ENCODE results near the gene C15orf62.

The C15orf62 gene

GRCh38 chr15:40812721-40813425, 43.1 kb downstream of the C15orf62 start:
- no peak overlapping the region for H2BK5ac ChIP-seq (ENCODE audit: low read depth, low read length, poor library complexity, severe bottlenecking)
- H2BK15ac ChIP-seq (ENCODE audit: low read depth, poor library complexity, severe bottlenecking): no peak overlapping the region
- H2AK5ac ChIP-seq (ENCODE audit: low read length, severe bottlenecking): no peak overlapping the region
- no peak overlapping the region for H4K8ac ChIP-seq (ENCODE audit: low read length)
- H2BK12ac ChIP-seq (ENCODE audit: low read length in 2 of 2): no peak overlapping the region
- no peak overlapping the region for H3K14ac ChIP-seq (ENCODE audit: low read length in 2 of 2)
- peaks cover 9% of the 10 kb centered on the region for H3K4me1 ChIP-seq (ENCODE audit: control insufficient read depth, insufficient read depth, low read depth, low read length)
- no peaks in the 10 kb centered on the region for H3K9me3 ChIP-seq (ENCODE audit: control insufficient read depth, low read length)
- no peak overlapping the region for H3K18ac ChIP-seq (ENCODE audit: low read depth in 1 of 2, low read length in 2 of 2)
- H3K27ac ChIP-seq (ENCODE audit: low read length, poor library complexity, severe bottlenecking): no peak overlapping the region
- H3K9ac ChIP-seq (ENCODE audit: low read length): no peak overlapping the region
- no peaks in the 10 kb centered on the region for H3K27me3 ChIP-seq (ENCODE audit: control insufficient read depth in 1 of 2, insufficient read depth in 1 of 2, low read length in 2 of 2)
- no peak overlapping the region for H4K91ac ChIP-seq (ENCODE audit: low read length)
- no peak overlapping the region for H3K23ac ChIP-seq (ENCODE audit: low read length in 2 of 2)
- H2AFZ ChIP-seq (ENCODE audit: low read depth, low read length): no peak overlapping the region
- H3K4me3 ChIP-seq (ENCODE audit: insufficient read depth in 1 of 2, low read depth in 1 of 2, low read length in 2 of 2): no peak overlapping the region
- H3K36me3 ChIP-seq (ENCODE audit: control insufficient read depth in 1 of 2, insufficient read depth in 2 of 2, low read depth in 1 of 2, low read length in 2 of 2): peaks cover 36 to 55% of the 10 kb centered on the region in 2 experiments
- H2BK120ac ChIP-seq (ENCODE audit: low read depth, low read length): no peak overlapping the region
- DNase-seq: no peak
- no peak overlapping the region for H3K4ac ChIP-seq (ENCODE audit: low read depth in 1 of 2, low read length in 2 of 2)
- H3K4me2 ChIP-seq (ENCODE audit: low read length, poor library complexity, severe bottlenecking): no peak overlapping the region
- H3K79me1 ChIP-seq (replicated peaks; ENCODE audit: low read length, poor library complexity, severe bottlenecking): peaks cover 19% of the 10 kb centered on the region
- 97% methylated on average over 12 of the region's 12 CpGs for WGBS

- H3K27me3 ChIP-seq (ENCODE audit: control insufficient read depth in 1 of 2, insufficient read depth in 1 of 2, low read length in 2 of 2): no peaks in the 10 kb centered on the region
- H2AFZ ChIP-seq (ENCODE audit: low read depth, low read length): no peak overlapping the region
- H4K91ac ChIP-seq (ENCODE audit: low read length): no peak overlapping the region
- H3K9me3 ChIP-seq (ENCODE audit: control insufficient read depth, low read length): no peaks in the 10 kb centered on the region
- no peaks in the 10 kb centered on the region for H3K4me1 ChIP-seq (ENCODE audit: control insufficient read depth, insufficient read depth, low read depth, low read length)
- no peak overlapping the region for H3K4ac ChIP-seq (ENCODE audit: low read depth in 1 of 2, low read length in 2 of 2)
- no peaks in the 10 kb centered on the region for H3K79me1 ChIP-seq (replicated peaks; ENCODE audit: low read length, poor library complexity, severe bottlenecking)
- H4K8ac ChIP-seq (ENCODE audit: low read length): no peak overlapping the region
- H2BK15ac ChIP-seq (ENCODE audit: low read depth, poor library complexity, severe bottlenecking): no peak overlapping the region
- no peak overlapping the region for H3K18ac ChIP-seq (ENCODE audit: low read depth in 1 of 2, low read length in 2 of 2)
- DNase-seq: no peak
- peaks cover 29 to 48% of the 10 kb centered on the region in 2 experiments for H3K36me3 ChIP-seq (ENCODE audit: control insufficient read depth in 1 of 2, insufficient read depth in 2 of 2, low read depth in 1 of 2, low read length in 2 of 2)
- no peak overlapping the region for H3K14ac ChIP-seq (ENCODE audit: low read length in 2 of 2)
- H3K9ac ChIP-seq (ENCODE audit: low read length): no peak overlapping the region
- H3K27ac ChIP-seq (ENCODE audit: low read length, poor library complexity, severe bottlenecking): no peak overlapping the region
- H2BK12ac ChIP-seq (ENCODE audit: low read length in 2 of 2): no peak overlapping the region
- no peak overlapping the region for H2AK5ac ChIP-seq (ENCODE audit: low read length, severe bottlenecking)
- no peak overlapping the region for H2BK5ac ChIP-seq (ENCODE audit: low read depth, low read length, poor library complexity, severe bottlenecking)
- H3K4me3 ChIP-seq (ENCODE audit: insufficient read depth in 1 of 2, low read depth in 1 of 2, low read length in 2 of 2): no peak overlapping the region
- 97% methylated on average over 3 of the region's 4 CpGs for WGBS
- no peak overlapping the region for H3K4me2 ChIP-seq (ENCODE audit: low read length, poor library complexity, severe bottlenecking)
- no peak overlapping the region for H3K23ac ChIP-seq (ENCODE audit: low read length in 2 of 2)
- no peak overlapping the region for H2BK120ac ChIP-seq (ENCODE audit: low read depth, low read length)
Measured at GRCh38 chr15:40815042-40815698, 45.4 kb downstream of the C15orf62 start.

DNA sequence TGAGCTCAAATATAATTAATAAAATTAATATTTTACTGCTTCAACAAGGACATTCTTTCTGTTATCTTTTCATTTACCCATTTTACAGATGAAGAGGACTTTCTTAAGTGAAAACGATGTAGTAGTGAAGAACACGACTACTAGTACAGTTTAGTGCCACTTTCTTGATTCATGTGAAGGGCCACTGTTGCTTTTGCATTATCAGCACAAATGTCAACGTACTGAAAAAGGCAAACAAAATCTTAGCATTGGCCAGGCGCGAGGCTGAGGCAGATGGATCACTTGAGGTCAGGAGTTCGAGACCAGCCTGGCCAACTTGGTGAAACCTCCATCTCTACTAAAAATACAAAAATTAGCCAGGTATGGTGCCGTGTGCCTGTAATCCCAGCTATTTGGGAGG, 49.3 kb downstream of the C15orf62 start:
- Histone ChIP-seq H2BK120ac (ENCODE audit: low read depth, low read length) (no peak overlapping the region), H3K4ac (ENCODE audit: low read depth in 1 of 2, low read length in 2 of 2) (no peak overlapping the region), H2AK5ac (ENCODE audit: low read length, severe bottlenecking) (no peak overlapping the region), H3K9me3 (ENCODE audit: control insufficient read depth, low read length) (no peaks in the 10 kb centered on the region), H3K18ac (ENCODE audit: low read depth in 1 of 2, low read length in 2 of 2) (no peak overlapping the region), H4K91ac (ENCODE audit: low read length) (no peak overlapping the region), H3K4me2 (ENCODE audit: low read length, poor library complexity, severe bottlenecking) (no peak overlapping the region), H2BK15ac (ENCODE audit: low read depth, poor library complexity, severe bottlenecking) (no peak overlapping the region), H3K23ac (ENCODE audit: low read length in 2 of 2) (no peak overlapping the region), H3K27ac (ENCODE audit: low read length, poor library complexity, severe bottlenecking) (no peak overlapping the region), H3K4me1 (ENCODE audit: control insufficient read depth, insufficient read depth, low read depth, low read length) (no peaks in the 10 kb centered on the region), H3K9ac (ENCODE audit: low read length) (no peak overlapping the region), H3K27me3 (ENCODE audit: control insufficient read depth in 1 of 2, insufficient read depth in 1 of 2, low read length in 2 of 2) (peaks cover 0 to under 1% of the 10 kb centered on the region in 2 experiments), H3K4me3 (ENCODE audit: insufficient read depth in 1 of 2, low read depth in 1 of 2, low read length in 2 of 2) (no peak overlapping the region), H2BK5ac (ENCODE audit: low read depth, low read length, poor library complexity, severe bottlenecking) (no peak overlapping the region), H2AFZ (ENCODE audit: low read depth, low read length) (no peak overlapping the region), H3K36me3 (ENCODE audit: control insufficient read depth in 1 of 2, insufficient read depth in 2 of 2, low read depth in 1 of 2, low read length in 2 of 2) (peaks cover 8 to 14% of the 10 kb centered on the region in 2 experiments), H3K14ac (ENCODE audit: low read length in 2 of 2) (no peak overlapping the region), H2BK12ac (ENCODE audit: low read length in 2 of 2) (no peak overlapping the region), H3K79me1 (replicated peaks; ENCODE audit: low read length, poor library complexity, severe bottlenecking) (no peaks in the 10 kb centered on the region), H4K8ac (ENCODE audit: low read length) (no peak overlapping the region)
- DNase-seq: no peak
- WGBS: 91% methylated on average over 7 of the region's 7 CpGs

- Histone ChIP-seq H3K4me3 (ENCODE audit: insufficient read depth in 1 of 2, low read depth in 1 of 2, low read length in 2 of 2) (no peak overlapping the region), H3K36me3 (ENCODE audit: control insufficient read depth in 1 of 2, insufficient read depth in 2 of 2, low read depth in 1 of 2, low read length in 2 of 2) (no peaks in the 10 kb centered on the region), H2BK15ac (ENCODE audit: low read depth, poor library complexity, severe bottlenecking) (no peak overlapping the region), H3K9ac (ENCODE audit: low read length) (no peak overlapping the region), H2BK12ac (ENCODE audit: low read length in 2 of 2) (no peak overlapping the region), H4K91ac (ENCODE audit: low read length) (no peak overlapping the region), H3K79me1 (replicated peaks; ENCODE audit: low read length, poor library complexity, severe bottlenecking) (no peaks in the 10 kb centered on the region), H3K4ac (ENCODE audit: low read depth in 1 of 2, low read length in 2 of 2) (no peak overlapping the region), H3K4me2 (ENCODE audit: low read length, poor library complexity, severe bottlenecking) (no peak overlapping the region), H3K27ac (ENCODE audit: low read length, poor library complexity, severe bottlenecking) (no peak overlapping the region), H3K4me1 (ENCODE audit: control insufficient read depth, insufficient read depth, low read depth, low read length) (peaks cover 4% of the 10 kb centered on the region), H2BK5ac (ENCODE audit: low read depth, low read length, poor library complexity, severe bottlenecking) (no peak overlapping the region), H2AK5ac (ENCODE audit: low read length, severe bottlenecking) (no peak overlapping the region), H2AFZ (ENCODE audit: low read depth, low read length) (no peak overlapping the region), H4K8ac (ENCODE audit: low read length) (no peak overlapping the region), H2BK120ac (ENCODE audit: low read depth, low read length) (no peak overlapping the region), H3K18ac (ENCODE audit: low read depth in 1 of 2, low read length in 2 of 2) (no peak overlapping the region), H3K23ac (ENCODE audit: low read length in 2 of 2) (no peak overlapping the region), H3K9me3 (ENCODE audit: control insufficient read depth, low read length) (no peaks in the 10 kb centered on the region), H3K14ac (ENCODE audit: low read length in 2 of 2) (no peak overlapping the region), H3K27me3 (ENCODE audit: control insufficient read depth in 1 of 2, insufficient read depth in 1 of 2, low read length in 2 of 2) (peaks cover 0 to 12% of the 10 kb centered on the region in 2 experiments)
- whole genome bisulfite sequencing: 98% methylated on average over 2 of the region's 2 CpGs
- DNase-seq: no peak
Measured at GRCh38 chr15:40821195-40821594, 51.4 kb downstream of the C15orf62 start.
